ENCODE measurements around the gene ELP5. TPM values are rescaled to one million over a fixed set of nuclear protein-coding genes. Genes with fewer than 3 reads are reported as not detected.

The ELP5 gene
- polyA plus RNA-seq, 1 of the 3 experiments (the other 2 are of a cell fraction), result 45.4 TPM

DNA sequence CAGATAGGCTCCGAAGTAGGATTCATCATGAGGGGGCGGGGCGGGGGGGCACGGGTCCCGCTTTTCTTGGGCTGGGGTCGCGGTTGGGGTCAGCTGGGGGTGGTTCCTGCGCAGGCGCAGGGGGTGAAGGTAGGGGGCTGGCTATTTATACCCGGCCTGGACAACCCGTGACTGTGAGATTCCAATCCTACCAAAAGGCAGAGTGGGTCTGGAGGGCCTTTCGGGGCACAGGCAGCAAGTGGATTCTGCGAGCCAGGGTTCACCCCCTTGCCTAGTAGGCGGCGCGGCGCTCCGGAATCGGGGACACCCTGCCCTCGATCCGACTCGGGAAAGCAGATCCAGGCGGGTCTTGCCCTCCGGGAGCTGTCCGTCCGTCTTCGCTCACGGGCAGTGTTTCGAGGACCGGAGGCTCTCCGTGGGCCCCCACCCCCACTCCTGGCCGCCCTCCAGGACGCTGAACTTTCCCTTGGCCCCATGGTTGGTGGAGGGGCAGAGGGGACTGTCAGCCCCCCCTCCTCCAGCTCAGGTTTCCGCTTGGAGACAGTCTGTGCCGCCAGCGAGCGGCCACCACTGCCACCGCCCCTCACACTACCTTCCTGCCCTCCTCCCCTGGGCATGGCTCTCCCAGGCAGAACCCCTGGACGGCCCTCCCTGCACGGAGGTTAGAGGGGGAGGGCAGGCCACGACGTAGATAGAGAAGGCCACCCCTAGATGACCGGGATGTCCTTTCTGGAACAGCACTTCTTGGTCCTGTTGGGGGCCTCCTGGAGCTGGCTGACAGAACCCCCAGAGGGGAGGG is 30.1 kb downstream of the ELP5 start:
- Histone ChIP-seq H3K4me2 (peak overlapping the region; percentile 95), H3K79me2 (ENCODE audit: insufficient read depth) (no peaks in the 10 kb centered on the region), H2AFZ (ENCODE audit: low read depth) (peak overlapping the region; percentile 89; the same call in 1 of the 2 replicates), H3K9ac (no peak overlapping the region), H3K27ac (ENCODE audit: low read depth in 2 of 2, low read length in 1 of 2) (no peak overlapping the region), H3K4me1 (ENCODE audit: control insufficient read depth in 1 of 2, insufficient read depth in 2 of 2, low read depth in 1 of 2, low read length in 1 of 2) (peaks cover 6 to 18% of the 10 kb centered on the region in 2 experiments; a peak in 2 of 4 replicates), H3K4me3 (ENCODE audit: low read depth in 2 of 2, low read length in 1 of 2) (peak overlapping the region; percentile 50 to 64; a peak in 3 of 4 replicates), H3F3A (replicated peaks; ENCODE audit: insufficient read depth) (peaks cover 15% of the 10 kb centered on the region), H3K9me2 (no peaks in the 10 kb centered on the region), H3K27me3 (ENCODE audit: insufficient read depth) (no peaks in the 10 kb centered on the region), H3K9me3 (no peaks in the 10 kb centered on the region), H3K36me3 (replicated peaks in 1 of 2; ENCODE audit: control insufficient read depth in 1 of 2, insufficient read depth in 2 of 2, low read length in 1 of 2) (no peaks in the 10 kb centered on the region), H4K20me1 (ENCODE audit: insufficient read depth) (no peaks in the 10 kb centered on the region)
- DNase-seq, result peak; percentile 71
- ChIA-PET POLR2A (interaction anchor here (0.5 to 1.3 kb wide), 2 partner anchors 61 to 346 kb away, joined by 3 read pairs; partner anchors contain the start of gene SAT2), CTCF (interaction anchor here (0.9 to 8.8 kb wide), 9 partner anchors 10 to 236 kb away, joined by 3 to 169 read pairs (median 4); no protein-coding TSS in a partner anchor)
- no peak for TF ChIP-seq GATA2 (CRISPR knock-in tag; IDR thresholded peaks at IDR 0.05)
- no peak for TF ChIP-seq CTCF (IDR thresholded peaks at IDR 0.05)
- TF ChIP-seq MXI1 (IDR thresholded peaks at IDR 0.05; ENCODE audit: low read depth, low read length), result no peak
- TF ChIP-seq MEF2A (IDR thresholded peaks at IDR 0.05; ENCODE audit: borderline replicate concordance, low read depth), result no peak
- TF ChIP-seq USF2 (IDR thresholded peaks at IDR 0.05; ENCODE audit: borderline replicate concordance, low read depth, low read length), result no peak
- 27% methylated on average over 18 of the region's 43 CpGs for WGBS (ENCODE audit: low lambda C conversion rate)

DNA sequence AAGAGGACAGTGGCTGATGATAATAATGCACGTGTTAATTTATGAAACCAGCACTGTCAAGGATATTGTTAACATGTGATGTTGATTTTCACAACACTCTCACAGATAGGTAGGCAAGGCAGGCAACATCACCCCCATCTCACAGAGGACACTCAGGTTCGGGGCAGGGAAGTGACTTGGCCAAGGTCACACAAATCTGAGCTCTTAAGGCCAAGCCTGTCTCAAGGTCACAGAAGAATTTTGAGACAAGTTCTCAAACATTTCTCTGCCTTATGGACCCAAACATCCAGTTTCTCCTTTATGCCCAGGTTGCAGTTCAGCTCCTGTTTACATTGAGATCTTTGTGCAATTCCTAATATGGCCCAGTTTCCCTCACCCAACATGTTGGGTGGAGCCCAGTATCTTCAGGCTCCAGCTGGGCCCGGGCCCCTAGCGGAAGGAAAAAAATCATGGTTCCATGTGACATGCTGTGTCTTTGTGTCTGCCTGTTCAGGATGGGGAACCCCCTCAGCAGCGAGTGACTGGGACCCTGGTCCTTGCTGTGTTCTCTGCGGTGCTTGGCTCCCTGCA is 30.8 kb downstream of the ELP5 start:
- Histone ChIP-seq H3K79me2 (ENCODE audit: insufficient read depth) (no peaks in the 10 kb centered on the region), H3K9me2 (no peaks in the 10 kb centered on the region), H3K4me3 (ENCODE audit: low read depth in 2 of 2, low read length in 1 of 2) (no peak overlapping the region; a peak in 1 of 4 replicates), H3K4me2 (no peak overlapping the region), H3K9ac (no peak overlapping the region), H2AFZ (ENCODE audit: low read depth) (no peak overlapping the region), H4K20me1 (ENCODE audit: insufficient read depth) (no peaks in the 10 kb centered on the region), H3K27ac (ENCODE audit: low read depth in 2 of 2, low read length in 1 of 2) (no peak overlapping the region), H3K4me1 (ENCODE audit: control insufficient read depth in 1 of 2, insufficient read depth in 2 of 2, low read depth in 1 of 2, low read length in 1 of 2) (peaks cover 6 to 18% of the 10 kb centered on the region in 2 experiments; a peak in 2 of 4 replicates), H3K9me3 (no peaks in the 10 kb centered on the region), H3K36me3 (replicated peaks in 1 of 2; ENCODE audit: control insufficient read depth in 1 of 2, insufficient read depth in 2 of 2, low read length in 1 of 2) (no peaks in the 10 kb centered on the region), H3K27me3 (ENCODE audit: insufficient read depth) (peaks cover 2% of the 10 kb centered on the region; the same call in 1 of the 2 replicates), H3F3A (replicated peaks; ENCODE audit: insufficient read depth) (peaks cover 15% of the 10 kb centered on the region)
- ChIA-PET POLR2A (interaction anchor here (0.5 to 1.3 kb wide), 2 partner anchors 62 to 345 kb away, joined by 3 read pairs; partner anchors contain the start of gene SAT2), CTCF (interaction anchor here (1.6 to 8.8 kb wide), 4 partner anchors 10 to 237 kb away, joined by 4 to 169 read pairs (median 20); no protein-coding TSS in a partner anchor)
- WGBS (ENCODE audit: low lambda C conversion rate), result 66% methylated on average over 5 of the region's 6 CpGs
- DNase-seq, result peak; percentile 17
- TF ChIP-seq MEF2A (IDR thresholded peaks at IDR 0.05; ENCODE audit: borderline replicate concordance, low read depth) (no peak), RXRA (IDR thresholded peaks at IDR 0.05; ENCODE audit: borderline replicate concordance, low read depth) (no peak), NRF1 (IDR thresholded peaks at IDR 0.05; ENCODE audit: low read depth, low read length) (no peak), EP300 (IDR thresholded peaks at IDR 0.05; ENCODE audit: borderline replicate concordance in 1 of 2, low read depth in 1 of 2, low read length in 1 of 2) (no peak), MXI1 (IDR thresholded peaks at IDR 0.05; ENCODE audit: low read depth, low read length) (no peak), SMC3 (IDR thresholded peaks at IDR 0.05; ENCODE audit: low read depth, low read length) (no peak), IRF3 (IDR thresholded peaks at IDR 0.05; ENCODE audit: low read depth, low read length) (no peak), FOXM1 (IDR thresholded peaks at IDR 0.05; ENCODE audit: low read depth) (no peak), USF2 (IDR thresholded peaks at IDR 0.05; ENCODE audit: borderline replicate concordance, low read depth, low read length) (no peak), POLR2AphosphoS5 (IDR thresholded peaks at IDR 0.05; ENCODE audit: low read depth, low read length) (no peak), CHD2 (IDR thresholded peaks at IDR 0.05; ENCODE audit: low read length, partially characterized antibody) (no peak), SIN3A (IDR thresholded peaks at IDR 0.05; ENCODE audit: borderline replicate concordance, low read depth, low read length) (no peak)
- TF ChIP-seq, protein P1, sequence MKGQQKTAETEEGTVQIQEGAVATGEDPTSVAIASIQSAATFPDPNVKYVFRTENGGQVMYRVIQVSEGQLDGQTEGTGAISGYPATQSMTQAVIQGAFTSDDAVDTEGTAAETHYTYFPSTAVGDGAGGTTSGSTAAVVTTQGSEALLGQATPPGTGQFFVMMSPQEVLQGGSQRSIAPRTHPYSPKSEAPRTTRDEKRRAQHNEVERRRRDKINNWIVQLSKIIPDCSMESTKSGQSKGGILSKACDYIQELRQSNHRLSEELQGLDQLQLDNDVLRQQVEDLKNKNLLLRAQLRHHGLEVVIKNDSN (IDR thresholded peaks at IDR 0.05; ENCODE audit: borderline replicate concordance, low read depth), result no peak
- TF ChIP-seq, protein P2, sequence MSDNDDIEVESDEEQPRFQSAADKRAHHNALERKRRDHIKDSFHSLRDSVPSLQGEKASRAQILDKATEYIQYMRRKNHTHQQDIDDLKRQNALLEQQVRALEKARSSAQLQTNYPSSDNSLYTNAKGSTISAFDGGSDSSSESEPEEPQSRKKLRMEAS (IDR thresholded peaks at IDR 0.05; ENCODE audit: low read depth), result no peak

Measured in SK-N-SH (cell line).